Stimulated activated CD4-positive, alpha-beta T cell treated with anti-CD3 and anti-CD28 coated beads, Interleukin-1b, Interleukin-23, amount 100 ng/mL, for 48 hours (primary cell): ENCODE results near the gene SIPA1.
"Not testable (repeated sequence)": the region's sequence is repeated elsewhere in the genome, so short reads cannot be mapped to it uniquely, and the experiment has no call there.

ENCODE experiments used
- DNase-seq: peaks from one replicate; pipeline ENCODE4 v3.0.0-alpha.2; 2020

The SIPA1 gene

GRCh38 chr11:65661599-65662246 lies 23.8 kb downstream of the SIPA1 start:
- no peak for DNase-seq

GRCh38 chr11:65662247-65662798 lies 24.4 kb downstream of the SIPA1 start:
- no peak for DNase-seq

- DNase-seq, result peak; percentile 93
These were observed 25.1 kb downstream of the SIPA1 start, which contains the start of gene RELA for GRCh38 chr11:65662799-65663638. TSS of gene RELA (minus strand) at chr11:65662916. CDS start at chr11:65662832, 84 bp downstream.

- DNase-seq, result peak; percentile 56
These were observed 25.8 kb downstream of the SIPA1 start for GRCh38 chr11:65663639-65664200.

GRCh38 chr11:65672180-65672860 lies 34.4 kb downstream of the SIPA1 start:
- DNase-seq, result no peak

- DNase-seq, result no peak
These were observed 35.1 kb downstream of the SIPA1 start for GRCh38 chr11:65672982-65673381.

- DNase-seq, result no peak
These were observed 42.4 kb downstream of the SIPA1 start for GRCh38 chr11:65680192-65680743.

GRCh38 chr11:65683480-65683879 lies 45.6 kb downstream of the SIPA1 start:
- DNase-seq, result not testable (repeated sequence)

- no peak for DNase-seq
These were observed 48.1 kb downstream of the SIPA1 start for GRCh38 chr11:65685981-65686380.

GRCh38 chr11:65691847-65692246 lies 53.9 kb downstream of the SIPA1 start:
- not testable (repeated sequence) for DNase-seq

- no peak for DNase-seq
These were observed 54.5 kb downstream of the SIPA1 start for GRCh38 chr11:65692367-65692766.

GRCh38 chr11:65695459-65696241 lies 57.7 kb downstream of the SIPA1 start:
- no peak for DNase-seq

- no peak for DNase-seq
These were observed 59.1 kb downstream of the SIPA1 start for GRCh38 chr11:65696802-65697552.

GRCh38 chr11:65698205-65698604 lies 60.3 kb downstream of the SIPA1 start:
- DNase-seq, result no peak

- DNase-seq, result no peak
These were observed 61.4 kb downstream of the SIPA1 start for GRCh38 chr11:65699306-65699705.

GRCh38 chr11:65700399-65700798 lies 62.5 kb downstream of the SIPA1 start:
- DNase-seq, result no peak
